ENCODE data around the gene PDYN. TPM values are rescaled to one million over a fixed set of nuclear protein-coding genes. Genes with fewer than 3 reads are reported as not detected.

The PDYN gene
- total RNA-seq, 1 experiment from 2014 or later: not detected

GRCh38 chr20:1952737-1953530, 40.9 kb downstream of the PDYN start:
- Histone ChIP-seq H3K79me2 (ENCODE audit: low read depth) (no peaks in the 10 kb centered on the region), H3K9me3 (ENCODE audit: insufficient read depth, low read depth) (no peaks in the 10 kb centered on the region), H3K4me3 (no peak overlapping the region), H2AFZ (no peak overlapping the region), H3K27ac (no peak overlapping the region), H3F3A (ENCODE audit: insufficient read depth, low read depth) (no peaks in the 10 kb centered on the region), H3K27me3 (ENCODE audit: insufficient read depth, low read depth) (no peaks in the 10 kb centered on the region), H3K9me2 (ENCODE audit: insufficient read depth) (no peaks in the 10 kb centered on the region), H3K4me2 (no peak overlapping the region), H3K36me3 (ENCODE audit: low read depth) (no peaks in the 10 kb centered on the region), H4K20me1 (ENCODE audit: insufficient read depth) (no peaks in the 10 kb centered on the region), H3K4me1 (replicated peaks; ENCODE audit: insufficient read depth) (no peaks in the 10 kb centered on the region)
- CTCF ChIA-PET: no interaction called here
- DNase-seq: no peak
- intact Hi-C loops (cut with micrococcal nuclease; ENCODE audit: unreplicated experiment): no loop called here
- POLR2A ChIA-PET (ENCODE audit: unreplicated experiment): no interaction called here
- TF ChIP-seq EZH2 (IDR thresholded peaks at IDR 0.05; ENCODE audit: low read depth) (no peak), CTCF (conservative IDR thresholded peaks at IDR 0.05) (no peak)
- no TSS peak for BruUV-seq (replicated peaks)

GRCh38 chr20:1951436-1952115, 42.3 kb downstream of the PDYN start:
- Histone ChIP-seq H3K27me3 (ENCODE audit: insufficient read depth, low read depth) (peaks cover 5% of the 10 kb centered on the region; the same call in 1 of the 2 replicates), H3K4me1 (replicated peaks; ENCODE audit: insufficient read depth) (no peaks in the 10 kb centered on the region), H3K4me2 (no peak overlapping the region), H3K27ac (no peak overlapping the region), H2AFZ (no peak overlapping the region), H3K36me3 (ENCODE audit: low read depth) (no peaks in the 10 kb centered on the region), H3K79me2 (ENCODE audit: low read depth) (no peaks in the 10 kb centered on the region), H4K20me1 (ENCODE audit: insufficient read depth) (no peaks in the 10 kb centered on the region), H3F3A (ENCODE audit: insufficient read depth, low read depth) (no peaks in the 10 kb centered on the region), H3K9me2 (ENCODE audit: insufficient read depth) (no peaks in the 10 kb centered on the region), H3K9me3 (ENCODE audit: insufficient read depth, low read depth) (no peaks in the 10 kb centered on the region), H3K4me3 (no peak overlapping the region)
- ChIA-PET POLR2A (ENCODE audit: unreplicated experiment) (no interaction called here), CTCF (no interaction called here)
- TF ChIP-seq EZH2 (IDR thresholded peaks at IDR 0.05; ENCODE audit: low read depth) (no peak), CTCF (conservative IDR thresholded peaks at IDR 0.05) (no peak)
- no peak for DNase-seq
- BruUV-seq (replicated peaks): no TSS peak
- intact Hi-C loops (cut with micrococcal nuclease; ENCODE audit: unreplicated experiment): no loop called here

GRCh38 chr20:1950836-1951235, 43.0 kb downstream of the PDYN start:
- H3F3A ChIP-seq (ENCODE audit: insufficient read depth, low read depth): no peaks in the 10 kb centered on the region
- no peak for DNase-seq
- no peaks in the 10 kb centered on the region for H3K9me2 ChIP-seq (ENCODE audit: insufficient read depth)
- no peaks in the 10 kb centered on the region for H3K79me2 ChIP-seq (ENCODE audit: low read depth)
- intact Hi-C loops (cut with micrococcal nuclease; ENCODE audit: unreplicated experiment): no loop called here
- no peak overlapping the region for H3K4me2 ChIP-seq
- TF ChIP-seq EZH2 (IDR thresholded peaks at IDR 0.05; ENCODE audit: low read depth): no peak
- no peak for TF ChIP-seq CTCF (conservative IDR thresholded peaks at IDR 0.05)
- H3K9me3 ChIP-seq (ENCODE audit: insufficient read depth, low read depth): no peaks in the 10 kb centered on the region
- H3K27ac ChIP-seq: no peak overlapping the region
- no peaks in the 10 kb centered on the region for H4K20me1 ChIP-seq (ENCODE audit: insufficient read depth)
- H3K27me3 ChIP-seq (ENCODE audit: insufficient read depth, low read depth): peaks cover 8% of the 10 kb centered on the region; the same call in 1 of the 2 replicates
- no peaks in the 10 kb centered on the region for H3K4me1 ChIP-seq (replicated peaks; ENCODE audit: insufficient read depth)
- ChIA-PET CTCF (no interaction called here), POLR2A (ENCODE audit: unreplicated experiment) (no interaction called here)
- H3K36me3 ChIP-seq (ENCODE audit: low read depth): no peaks in the 10 kb centered on the region
- BruUV-seq (replicated peaks): no TSS peak
- no peak overlapping the region for H3K4me3 ChIP-seq
- no peak overlapping the region for H2AFZ ChIP-seq

All from PC-9 (cell line).